HG03565 (cell line): ENCODE results near the gene ANKRD13B.

Experiments
- ATAC-seq: cut with Tn5 transposase; IDR thresholded peaks from one replicate; pipeline ENCODE4 v1.9.1; 2021; ENCODE audit warnings: mild to moderate bottlenecking, moderate library complexity; ENCODE audit not compliant: unreplicated experiment

Gene ANKRD13B

GRCh38 chr17:29594519-29595090 is 1.7 kb downstream of the ANKRD13B start:
- no peak for ATAC-seq

DNA sequence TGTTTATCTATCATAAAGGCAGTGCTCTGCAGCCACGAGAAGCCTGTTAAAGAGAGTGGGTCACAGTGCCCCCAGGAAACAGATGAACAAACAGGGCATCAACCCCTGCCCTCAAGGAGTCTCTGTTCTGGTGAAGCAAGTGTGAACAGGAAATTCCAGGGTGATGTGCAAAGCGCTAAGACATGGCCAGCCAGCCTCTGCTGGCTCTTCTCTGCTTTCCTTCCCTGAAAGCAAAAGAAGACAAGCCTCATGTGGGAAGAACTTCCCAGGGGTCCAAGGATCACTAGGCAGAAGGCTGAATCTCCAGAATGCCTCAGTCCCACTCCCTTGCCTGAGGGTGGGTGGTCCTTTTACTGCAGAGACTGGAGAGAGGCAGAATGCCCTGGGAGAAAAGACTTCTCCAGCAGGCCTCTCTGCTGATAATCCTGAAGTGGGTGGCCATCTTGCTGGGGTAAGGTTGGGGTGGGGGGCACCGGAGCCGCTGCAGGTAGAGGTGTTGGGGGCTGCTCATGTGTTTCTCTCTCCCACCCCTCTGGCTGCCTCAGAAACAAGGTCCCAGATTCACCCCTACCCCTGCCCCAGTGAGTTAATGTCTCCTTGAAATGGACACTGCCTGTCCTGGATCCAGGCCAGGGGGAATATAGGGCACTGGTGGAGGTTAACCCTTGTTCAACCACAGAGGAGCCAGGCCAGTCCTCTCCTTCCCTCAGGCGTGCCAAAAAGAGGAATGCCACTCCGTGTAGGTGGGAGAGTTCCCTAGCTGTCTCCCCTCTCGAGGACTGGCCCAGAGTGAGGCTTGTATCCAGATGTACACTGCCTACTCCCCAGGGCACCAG is 2.4 kb downstream of the ANKRD13B start:
- ATAC-seq, result no peak

DNA sequence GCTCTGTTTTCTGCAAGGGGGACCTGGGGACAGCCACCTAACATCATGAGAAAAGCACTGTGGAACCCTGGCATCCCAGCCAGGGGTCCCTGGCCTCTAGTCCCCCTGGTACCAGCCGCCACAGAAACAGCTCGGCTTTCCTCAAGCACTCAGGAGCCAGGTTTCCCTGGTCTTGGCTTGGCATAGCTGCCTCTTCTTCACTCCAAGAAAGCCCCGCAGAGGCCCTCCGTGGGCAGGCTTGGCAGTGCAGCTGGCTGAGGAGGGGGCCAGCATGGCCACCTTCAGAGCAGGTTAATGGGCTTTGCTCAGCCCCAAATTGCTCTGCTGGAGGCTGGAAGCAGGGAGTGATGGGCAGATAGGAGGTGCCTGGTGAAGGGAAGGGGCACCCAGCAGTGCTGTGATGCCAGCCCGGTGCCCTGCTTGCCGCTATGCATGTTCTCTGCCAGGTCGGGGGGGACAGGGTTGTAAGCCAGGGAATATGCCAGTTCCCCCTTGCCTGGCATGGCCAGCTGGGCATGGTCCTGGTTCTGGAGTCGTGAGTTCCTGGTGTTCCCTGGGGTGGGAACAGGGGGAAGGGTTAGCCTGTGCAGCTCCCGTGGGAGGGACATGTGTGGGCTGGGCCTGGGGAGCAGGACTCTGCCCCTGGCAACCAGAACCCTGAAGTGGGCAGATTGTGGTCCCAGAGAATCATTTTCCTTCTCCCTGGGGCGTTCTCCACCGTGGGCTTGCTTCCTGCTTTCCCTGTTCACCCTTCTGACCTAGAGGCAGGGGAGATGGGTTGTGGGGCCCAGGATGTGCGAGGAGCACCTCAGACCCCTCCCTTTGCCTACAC is 3.2 kb downstream of the ANKRD13B start:
- no peak for ATAC-seq

- ATAC-seq, result no peak
Measured at GRCh38 chr17:29596811-29597210, 3.9 kb downstream of the ANKRD13B start.

DNA sequence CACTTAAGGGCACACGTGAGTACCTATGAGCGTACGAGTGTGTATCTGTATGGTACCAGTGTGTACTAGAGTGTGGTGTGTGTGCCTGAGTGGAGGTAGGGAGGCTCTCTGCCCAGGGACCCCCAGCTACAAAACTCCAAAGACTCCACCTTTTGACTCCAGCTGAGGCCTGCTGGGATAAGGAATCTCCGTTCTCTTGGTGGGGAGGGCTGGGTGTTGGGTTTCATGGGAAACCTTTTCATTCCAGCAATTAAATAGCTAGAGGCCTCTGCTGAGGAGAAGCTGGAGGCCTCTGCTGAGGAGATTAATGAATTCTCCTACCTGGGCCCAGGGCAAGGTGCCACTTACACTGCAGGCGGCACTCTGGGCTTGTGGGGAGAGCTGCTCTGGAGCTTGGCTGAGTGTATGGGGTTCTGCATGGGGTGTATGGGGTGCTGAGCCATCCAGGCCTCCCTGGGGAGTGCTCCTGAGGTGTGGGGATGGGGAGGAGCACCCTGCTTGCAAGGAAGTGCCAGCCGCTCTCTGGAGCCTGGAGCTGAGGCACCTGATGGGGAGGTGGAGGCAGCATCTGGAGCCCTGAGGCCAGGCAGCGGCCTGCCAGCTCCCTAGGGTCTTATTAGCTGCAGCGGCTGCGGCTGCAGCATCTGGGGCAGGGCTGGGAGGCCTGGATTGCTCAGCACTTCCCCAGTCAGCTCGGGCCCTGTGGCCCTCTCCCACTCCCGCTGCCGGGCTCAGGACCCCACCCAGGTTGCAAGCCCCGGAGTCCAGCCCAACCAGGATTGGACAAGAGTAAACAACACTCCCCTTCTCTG is 4.6 kb downstream of the ANKRD13B start:
- no peak for ATAC-seq

DNA sequence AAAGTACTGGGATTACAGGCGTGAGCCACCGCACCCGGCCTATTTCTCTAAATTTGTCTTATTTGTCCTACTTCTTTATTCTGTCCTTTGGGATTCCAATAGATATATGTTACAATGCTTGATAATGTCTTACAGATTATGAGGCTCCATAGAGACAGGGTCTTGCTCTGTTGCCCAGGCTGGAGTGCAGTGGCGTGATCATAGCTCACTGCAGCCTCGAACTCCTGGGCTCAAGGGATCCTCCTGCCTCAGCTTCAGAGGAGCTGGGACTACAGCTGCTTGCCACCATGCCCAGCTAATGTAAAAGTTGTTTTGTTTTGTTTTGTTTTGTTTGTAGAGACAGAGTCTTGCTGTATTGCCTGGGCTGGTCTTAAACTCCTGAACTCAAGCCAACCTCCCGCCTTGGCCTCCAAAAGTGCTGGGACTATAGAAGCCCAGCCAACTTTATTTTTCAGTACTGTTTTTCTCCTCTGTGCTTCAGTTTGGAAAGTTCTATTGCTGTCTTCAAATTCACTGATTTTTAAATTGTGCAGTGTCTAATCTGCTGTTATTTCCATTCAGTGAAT is 10.3 kb downstream of the ANKRD13B start:
- no peak for ATAC-seq

- ATAC-seq, result no peak
Measured at GRCh38 chr17:29607557-29608195, 14.7 kb downstream of the ANKRD13B start.

GRCh38 chr17:29608986-29609385 is 16.1 kb downstream of the ANKRD13B start:
- ATAC-seq, result no peak

- ATAC-seq, result no peak
Measured at GRCh38 chr17:29610395-29610794, 17.5 kb downstream of the ANKRD13B start.

DNA sequence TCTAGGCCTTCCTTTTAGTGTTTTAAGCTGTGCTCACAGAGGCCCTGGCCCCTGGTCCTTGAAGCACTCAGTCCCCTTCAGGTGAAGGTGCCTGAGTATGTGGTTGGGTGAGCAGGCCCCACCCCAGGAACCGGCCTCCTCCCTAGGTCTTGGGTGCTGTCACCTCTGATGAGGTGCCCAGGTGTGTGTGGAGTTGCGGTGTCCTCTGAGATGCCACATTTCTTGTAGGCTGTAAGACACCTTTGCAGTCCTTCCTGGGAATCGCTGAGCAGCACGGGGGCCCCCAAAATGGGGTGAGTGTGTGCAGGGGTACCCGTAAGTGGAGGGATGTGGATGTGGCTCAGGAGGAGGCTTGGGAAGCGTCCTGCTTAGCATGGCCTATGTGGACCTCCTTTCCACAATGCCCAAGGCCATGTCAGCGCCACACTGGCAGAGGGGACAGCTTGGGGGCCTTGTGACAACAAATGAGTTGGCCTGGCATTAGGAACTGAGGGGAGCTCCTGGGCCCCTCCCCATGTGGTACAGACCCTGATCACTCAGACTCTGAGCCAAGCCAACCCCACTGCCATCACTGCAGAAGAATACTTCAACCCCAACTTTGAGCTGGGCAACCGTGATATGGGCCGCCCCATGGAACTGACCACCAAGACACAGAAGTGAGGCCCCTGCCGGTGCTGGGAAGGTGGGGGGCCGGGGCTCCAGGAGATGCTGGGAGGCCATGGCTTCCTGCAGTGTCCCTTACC is 18.6 kb downstream of the ANKRD13B start:
- ATAC-seq, result no peak

- no peak for ATAC-seq
Measured at GRCh38 chr17:29612094-29612403, 19.1 kb downstream of the ANKRD13B start.

GRCh38 chr17:29612404-29613280 is 19.7 kb downstream of the ANKRD13B start:
- ATAC-seq, result no peak

DNA sequence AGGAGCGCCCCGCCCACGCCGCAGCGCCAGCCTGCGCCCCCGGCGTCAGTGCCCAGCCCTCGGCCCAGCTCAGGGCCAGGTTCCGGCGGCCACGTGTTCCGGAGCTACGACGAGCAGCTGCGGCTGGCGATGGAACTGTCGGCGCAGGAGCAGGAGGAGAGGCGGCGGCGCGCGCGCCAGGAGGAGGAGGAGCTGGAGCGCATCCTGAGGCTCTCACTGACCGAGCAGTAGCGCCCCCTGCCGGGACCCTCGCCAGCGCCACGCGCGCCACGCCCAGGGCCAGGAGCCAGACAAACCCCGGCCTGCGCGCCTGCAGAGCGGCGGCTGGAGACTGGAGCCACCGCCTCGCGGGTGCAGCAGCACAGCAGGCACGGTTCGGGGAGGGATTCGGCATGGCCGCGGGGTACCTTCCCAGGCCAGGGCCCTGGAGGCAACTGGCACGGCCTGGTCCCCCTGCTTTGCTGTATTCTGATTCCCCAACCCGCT is 20.5 kb downstream of the ANKRD13B start:
- peak; percentile 37 for ATAC-seq

DNA sequence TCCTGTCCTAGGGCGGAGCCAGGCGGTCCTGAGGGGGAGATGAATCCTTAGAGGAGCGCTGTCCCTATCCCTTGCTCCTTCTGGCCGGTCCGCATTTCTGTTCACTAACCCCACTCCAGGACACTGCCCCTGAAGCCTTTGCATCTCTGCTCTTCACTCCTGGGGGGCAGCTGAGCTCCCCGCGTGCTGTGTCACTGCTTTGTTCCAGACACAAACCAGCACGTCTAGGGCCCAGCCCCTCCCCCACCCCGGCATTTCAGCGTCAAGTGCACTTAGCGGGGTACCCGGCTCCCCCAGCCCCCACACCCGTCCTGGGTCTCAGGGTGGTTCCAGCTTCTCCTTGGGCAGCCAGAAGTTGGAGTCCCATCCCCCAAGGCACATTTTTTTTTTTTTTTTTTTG is 20.9 kb downstream of the ANKRD13B start:
- no peak for ATAC-seq

- no peak for ATAC-seq
Measured at GRCh38 chr17:29614349-29615047, 21.6 kb downstream of the ANKRD13B start.

GRCh38 chr17:29615048-29615385 is 22.1 kb downstream of the ANKRD13B start:
- ATAC-seq, result no peak

- peak; percentile 32 for ATAC-seq
Measured at GRCh38 chr17:29615492-29616299, 22.8 kb downstream of the ANKRD13B start.
